Thoracic aorta (tissue), 2 donors: ENCODE measurements around the gene ZC3H18. TPM values are rescaled to one million over a fixed set of nuclear protein-coding genes. Genes with fewer than 3 reads are reported as not detected.

Source experiments
- ATAC-seq: fragments of 150-250 bp; one replicate; pipeline ENCODE4 v1.8.0; 2017; ENCODE audit warnings: low read depth; ENCODE audit not compliant: insufficient number of reproducible peaks, low FRiP score
- DNase-seq: peaks from one replicate; pipeline ENCODE4 v3.0.0-alpha.2; 2020; ENCODE audit warnings: low spot score
- H3K27ac ChIP-seq, 2 donors: fragments of 200-600 bp; sonication (generic); 1 replicate in 1 of 2; 2 replicates in 1 of 2; pipeline ENCODE4 v1.5.1; 2016; ENCODE audit warnings: mild to moderate bottlenecking in 2 of 2, moderate library complexity in 2 of 2
- H3K27me3 ChIP-seq: fragments of 200-600 bp; sonication (generic); replicated peaks from 2 replicates; pipeline ENCODE4 v1.6.0; 2016; ENCODE audit warnings: mild to moderate bottlenecking; ENCODE audit not compliant: insufficient read depth
- H3K36me3 ChIP-seq: fragments of 200-600 bp; sonication (generic); one replicate; pipeline ENCODE4 v1.5.1; 2016
- H3K4me1 ChIP-seq, 2 donors: fragments of 200-600 bp; sonication (generic); 1 replicate in 1 of 2; 2 replicates in 1 of 2; pipeline versions ENCODE4 v1.5.1 to v1.6.0; 2016; ENCODE audit warnings: low read depth in 2 of 2, mild to moderate bottlenecking in 1 of 2; ENCODE audit not compliant: control insufficient read depth in 1 of 2
- H3K4me3 ChIP-seq: fragments of 200-600 bp; sonication (generic); 2 replicates; pipeline ENCODE4 v1.5.1; 2016; ENCODE audit warnings: mild to moderate bottlenecking
- H3K9me3 ChIP-seq: fragments of 200-600 bp; sonication (generic); 2 replicates; pipeline ENCODE4 v1.5.1; 2016
- CTCF ChIP-seq: fragments of 200-600 bp; sonication (generic); IDR thresholded peaks from one replicate; pipeline ENCODE4 v1.5.1; 2019; ENCODE audit warnings: antibody characterized with exemption
- total RNA-seq, 2 donors: library from RNA; depleted of rRNA; stranded (reverse); fragments of >200 nt; gene quantifications; one replicate each; pipeline versions ENCODE4 v1.1.0 to v1.2.3, GENCODE V29; 2016

Gene ZC3H18
- total RNA-seq, 2 donors from 2014 or later, result 21.8 to 30.3 TPM

DNA sequence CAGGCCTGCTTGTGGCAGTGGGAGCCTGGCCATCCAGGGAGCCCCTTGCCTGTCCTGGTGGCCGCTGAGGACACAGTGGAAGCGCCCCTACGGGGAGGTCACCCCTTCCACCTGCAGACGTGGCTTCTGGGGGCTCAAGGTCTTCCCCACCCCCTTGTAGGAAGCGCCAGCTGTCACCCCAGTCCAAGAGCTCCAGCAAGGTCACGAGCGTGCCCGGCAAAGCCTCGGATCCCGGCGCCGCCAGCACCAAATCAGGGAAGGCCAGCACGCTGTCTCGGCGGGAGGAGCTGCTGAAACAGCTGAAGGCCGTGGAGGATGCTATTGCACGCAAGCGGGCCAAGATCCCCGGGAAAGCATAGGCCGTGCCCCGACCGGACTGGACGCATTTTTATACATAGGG lies 60.7 kb downstream of the ZC3H18 start:
- Histone ChIP-seq H3K36me3 (peaks cover 60% of the 10 kb centered on the region), H3K9me3 (no peaks in the 10 kb centered on the region), H3K4me3 (no peak overlapping the region), H3K27ac (no peak overlapping the region), H3K27me3 (no peaks in the 10 kb centered on the region), H3K4me1 (peaks cover 0 to 10% of the 10 kb centered on the region in 2 donors)
- ATAC-seq, result no peak
- no peak for TF ChIP-seq CTCF
- no peak for DNase-seq

GRCh38 chr16:88631384-88631783 lies 61.2 kb downstream of the ZC3H18 start:
- no peaks in the 10 kb centered on the region for H3K27me3 ChIP-seq
- no peaks in the 10 kb centered on the region for H3K9me3 ChIP-seq
- TF ChIP-seq CTCF, result no peak
- ATAC-seq, result no peak
- peaks cover 58% of the 10 kb centered on the region for H3K36me3 ChIP-seq
- H3K27ac ChIP-seq, result no peak overlapping the region
- no peak for DNase-seq
- peaks cover 0 to 10% of the 10 kb centered on the region in 2 donors for H3K4me1 ChIP-seq
- no peak overlapping the region for H3K4me3 ChIP-seq

DNA sequence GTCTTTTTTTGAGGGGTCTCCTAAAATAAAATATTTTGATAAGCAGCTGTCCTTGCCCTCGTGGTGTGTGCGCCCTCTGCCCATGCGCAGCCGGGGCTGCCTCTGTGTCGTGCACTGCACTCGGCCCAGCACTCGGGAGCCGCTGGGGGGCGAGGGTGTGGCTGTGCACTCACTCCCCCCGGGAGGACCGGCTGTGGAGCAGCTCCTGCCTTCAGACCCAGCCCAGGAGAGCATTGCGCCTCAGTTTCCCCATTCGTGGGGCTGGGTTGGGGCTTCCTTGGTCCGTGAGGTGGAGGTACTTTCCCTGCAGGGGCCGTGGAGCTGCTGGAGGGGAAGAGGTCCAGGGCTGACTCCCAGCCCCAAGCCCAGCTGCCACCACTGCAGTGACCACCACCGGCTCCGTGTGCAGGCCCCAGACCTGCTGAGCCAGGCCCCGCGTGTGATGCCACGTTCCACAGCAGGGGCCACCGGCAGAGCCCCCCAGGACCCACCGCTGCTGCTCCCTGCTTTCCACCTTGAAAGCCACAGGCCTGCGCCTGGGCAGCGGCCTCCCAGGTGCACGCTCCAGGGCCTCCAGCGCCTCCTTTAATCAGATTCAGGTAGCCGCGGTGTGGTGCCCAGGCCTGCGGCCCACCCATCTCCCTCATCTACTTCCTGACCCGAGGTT lies 61.9 kb downstream of the ZC3H18 start:
- ATAC-seq (no peak), DNase-seq (no peak)
- H3K27ac ChIP-seq, result no peak overlapping the region
- H3K4me1 ChIP-seq, result peaks cover 0 to 10% of the 10 kb centered on the region in 2 donors
- no peak for TF ChIP-seq CTCF
- peaks cover 51% of the 10 kb centered on the region for H3K36me3 ChIP-seq
- H3K4me3 ChIP-seq, result no peak overlapping the region
- H3K27me3 ChIP-seq, result no peaks in the 10 kb centered on the region
- no peaks in the 10 kb centered on the region for H3K9me3 ChIP-seq

DNA sequence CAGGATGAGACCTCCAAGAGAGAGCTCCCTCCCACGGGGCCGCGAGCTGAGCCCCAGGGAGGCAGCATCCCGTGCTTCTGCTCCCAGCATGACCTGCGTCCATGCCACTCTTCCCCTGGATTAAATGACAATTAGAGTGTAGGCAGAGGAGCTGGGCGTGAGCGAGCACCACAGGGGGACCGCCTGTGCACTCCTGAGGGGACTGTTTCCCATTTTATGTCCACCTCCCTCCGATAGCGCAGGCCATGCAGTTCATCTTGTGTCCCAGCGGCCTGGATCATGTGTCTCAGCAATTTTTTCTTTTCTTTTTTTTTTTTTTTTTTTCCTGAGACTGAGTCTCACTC lies 62.4 kb downstream of the ZC3H18 start:
- TF ChIP-seq CTCF, result no peak
- DNase-seq (no peak), ATAC-seq (no peak)
- Histone ChIP-seq H3K27me3 (no peaks in the 10 kb centered on the region), H3K4me3 (no peak overlapping the region), H3K36me3 (peaks cover 47% of the 10 kb centered on the region), H3K9me3 (no peaks in the 10 kb centered on the region), H3K27ac (no peak overlapping the region), H3K4me1 (peaks cover 0 to 10% of the 10 kb centered on the region in 2 donors)

DNA sequence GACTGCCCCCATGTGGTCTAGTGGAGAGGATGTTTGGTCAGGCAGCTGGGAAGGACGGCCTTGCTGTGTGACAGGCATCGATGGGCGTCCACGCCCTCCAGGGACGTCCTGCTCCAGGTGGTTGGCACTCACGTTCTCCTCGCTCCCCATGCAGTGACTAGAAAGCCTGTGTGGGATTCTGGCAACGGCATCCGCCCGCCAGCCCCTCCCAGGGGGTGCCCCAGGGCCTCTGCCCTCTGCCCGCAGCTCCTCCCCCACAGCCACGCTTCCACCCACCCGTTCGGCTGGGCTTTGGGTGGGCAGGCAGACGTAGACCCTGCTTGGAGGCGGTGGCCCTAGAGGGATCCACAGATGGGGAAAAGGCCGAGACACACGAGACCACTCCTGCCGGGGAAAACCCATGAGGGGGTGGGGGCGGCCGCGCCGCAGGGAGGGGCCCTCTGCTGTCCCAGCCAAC lies 63.5 kb downstream of the ZC3H18 start:
- Histone ChIP-seq H3K4me3 (peak overlapping the region; percentile 68), H3K36me3 (peaks cover 36% of the 10 kb centered on the region), H3K9me3 (no peaks in the 10 kb centered on the region), H3K4me1 (peaks cover 0 to 10% of the 10 kb centered on the region in 2 donors), H3K27ac (no peak overlapping the region), H3K27me3 (peaks cover 5% of the 10 kb centered on the region)
- no peak for TF ChIP-seq CTCF
- DNase-seq, result no peak
- no peak for ATAC-seq
